Neural progenitor cell (in vitro differentiated cells): ENCODE measurements around the gene GRIK2. TPM values are rescaled to one million over a fixed set of nuclear protein-coding genes. Genes with fewer than 3 reads are reported as not detected.

ENCODE experiments used
- DNase-seq: peaks from one replicate; pipeline ENCODE4 v3.0.0-alpha.2; 2016; ENCODE audit warnings: low spot score
- H2AFZ ChIP-seq: fragments of 200-600 bp; sonication (generic); replicated peaks from 2 replicates; pipeline ENCODE4 v1.6.1; 2016; ENCODE audit warnings: antibody characterized with exemption
- H3F3A ChIP-seq: fragments of 200-600 bp; sonication (generic); 2 replicates; pipeline ENCODE4 v1.6.1; 2016; ENCODE audit warnings: antibody characterized with exemption, low read depth
- H3K27ac ChIP-seq: fragments of 200-600 bp; sonication (generic); 2 replicates; pipeline ENCODE4 v1.5.1; 2016; ENCODE audit warnings: mild to moderate bottlenecking
- H3K27me3 ChIP-seq: fragments of 200-600 bp; sonication (generic); 2 replicates; pipeline ENCODE4 v1.6.1; 2016; ENCODE audit warnings: mild to moderate bottlenecking, moderate library complexity
- H3K36me3 ChIP-seq: fragments of 200-600 bp; sonication (generic); 2 replicates; pipeline ENCODE4 v1.5.1; 2016
- H3K4me1 ChIP-seq: fragments of 200-600 bp; sonication (generic); 2 replicates; pipeline ENCODE4 v1.6.1; 2016; ENCODE audit warnings: mixed run types
- H3K4me2 ChIP-seq: fragments of 200-600 bp; sonication (generic); 2 replicates; pipeline ENCODE4 v1.6.1; 2016
- H3K4me3 ChIP-seq: fragments of 200-600 bp; sonication (generic); 2 replicates; pipeline ENCODE4 v1.5.1; 2016
- H3K79me2 ChIP-seq: fragments of 200-600 bp; sonication (generic); 2 replicates; pipeline ENCODE4 v1.6.1; 2016; ENCODE audit warnings: low read depth
- H3K9ac ChIP-seq: fragments of 200-600 bp; sonication (generic); 2 replicates; pipeline ENCODE4 v1.6.1; 2016
- H3K9me3 ChIP-seq: fragments of 200-600 bp; sonication (generic); 2 replicates; pipeline ENCODE4 v1.5.1; 2016; ENCODE audit warnings: low read depth
- H4K20me1 ChIP-seq: fragments of 200-600 bp; sonication (generic); 2 replicates; pipeline ENCODE4 v1.6.1; 2016; ENCODE audit warnings: low read depth
- H3K27ac Mint-ChIP-seq: 3 replicates; pipeline ENCODE4 v1.8.0; 2021; ENCODE audit warnings: mixed read lengths
- H3K27me3 Mint-ChIP-seq: 2 replicates; pipeline ENCODE4 v1.8.0; 2022; ENCODE audit warnings: low read depth, mild to moderate bottlenecking, inconsistent platforms, moderate library complexity, mixed read lengths; ENCODE audit not compliant: insufficient read depth
- H3K36me3 Mint-ChIP-seq: 3 replicates; pipeline ENCODE4 v1.8.0; 2021; ENCODE audit warnings: mixed read lengths
- H3K4me1 Mint-ChIP-seq: 3 replicates; pipeline ENCODE4 v1.8.0; 2021; ENCODE audit warnings: mixed read lengths
- H3K4me3 Mint-ChIP-seq: 3 replicates; pipeline ENCODE4 v1.8.0; 2021; ENCODE audit warnings: mild to moderate bottlenecking, moderate library complexity, mixed read lengths
- H3K9me3 Mint-ChIP-seq: 3 replicates; pipeline ENCODE4 v1.8.0; 2020; ENCODE audit warnings: mixed read lengths
- EZH2 ChIP-seq: fragments of 200-600 bp; sonication (generic); IDR thresholded peaks from 2 replicates; pipeline ENCODE4 v1.6.1; 2017; ENCODE audit warnings: antibody characterized with exemption, mild to moderate bottlenecking, moderate library complexity
- EZH2phosphoT487 ChIP-seq: fragments of 200-600 bp; sonication (generic); IDR thresholded peaks from 2 replicates; pipeline ENCODE4 v1.6.1; 2017; ENCODE audit warnings: antibody characterized with exemption
- total RNA-seq: library from RNA; depleted of rRNA; stranded (reverse); fragments of >200 nt; gene quantifications from 2 replicates; pipeline ENCODE4 v1.2.3, GENCODE V29; 2015; ENCODE audit warnings: low replicate concordance
- TF ChIP-seq, protein P1 (sequence below): fragments of 200-600 bp; sonication (generic); IDR thresholded peaks from 2 replicates; pipeline ENCODE4 v1.5.1; 2017; ENCODE audit warnings: antibody characterized with exemption, mild to moderate bottlenecking

The GRIK2 gene
- total RNA-seq, 1 donor from 2014 or later = 0.88 TPM

DNA sequence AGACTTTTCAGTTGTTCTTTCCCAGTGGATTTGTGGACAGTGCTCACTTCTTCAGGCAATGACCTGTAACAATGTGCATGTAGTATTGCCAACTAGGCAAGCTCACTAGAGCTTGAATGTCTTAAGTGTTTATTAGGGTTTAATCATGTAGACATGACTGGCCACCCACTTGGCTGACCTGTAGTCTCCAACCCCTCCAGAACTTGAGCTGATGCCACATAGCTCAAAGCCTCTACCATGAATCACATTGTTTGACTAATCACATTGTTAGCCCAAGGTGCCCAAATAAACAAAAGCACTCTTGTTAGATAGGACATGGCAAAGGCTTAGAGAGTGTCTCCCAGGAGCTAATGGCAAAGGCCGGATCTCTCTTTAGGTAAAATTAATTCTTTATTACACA is 272.7 kb downstream of the GRIK2 start:
- Histone ChIP-seq H3K27ac (no peak overlapping the region), H2AFZ (no peak overlapping the region), H3K36me3 (no peaks in the 10 kb centered on the region), H4K20me1 (no peaks in the 10 kb centered on the region), H3K9ac (no peak overlapping the region), H3K9me3 (no peaks in the 10 kb centered on the region), H3K79me2 (no peaks in the 10 kb centered on the region), H3K4me3 (no peak overlapping the region), H3K4me1 (peaks cover 3% of the 10 kb centered on the region), H3K4me2 (no peak overlapping the region), H3F3A (no peaks in the 10 kb centered on the region), H3K27me3 (no peaks in the 10 kb centered on the region)
- peak; percentile 7 for DNase-seq
- no peak overlapping the region for H3K27ac Mint-ChIP-seq
- H3K9me3 Mint-ChIP-seq = peaks cover 6% of the 10 kb centered on the region
- no peak overlapping the region for H3K4me3 Mint-ChIP-seq
- no peaks in the 10 kb centered on the region for H3K4me1 Mint-ChIP-seq
- H3K36me3 Mint-ChIP-seq = no peaks in the 10 kb centered on the region
- peaks cover 5% of the 10 kb centered on the region for H3K27me3 Mint-ChIP-seq
- TF ChIP-seq EZH2 = no peak
- no peak for TF ChIP-seq EZH2phosphoT487
- TF ChIP-seq, protein P1, sequence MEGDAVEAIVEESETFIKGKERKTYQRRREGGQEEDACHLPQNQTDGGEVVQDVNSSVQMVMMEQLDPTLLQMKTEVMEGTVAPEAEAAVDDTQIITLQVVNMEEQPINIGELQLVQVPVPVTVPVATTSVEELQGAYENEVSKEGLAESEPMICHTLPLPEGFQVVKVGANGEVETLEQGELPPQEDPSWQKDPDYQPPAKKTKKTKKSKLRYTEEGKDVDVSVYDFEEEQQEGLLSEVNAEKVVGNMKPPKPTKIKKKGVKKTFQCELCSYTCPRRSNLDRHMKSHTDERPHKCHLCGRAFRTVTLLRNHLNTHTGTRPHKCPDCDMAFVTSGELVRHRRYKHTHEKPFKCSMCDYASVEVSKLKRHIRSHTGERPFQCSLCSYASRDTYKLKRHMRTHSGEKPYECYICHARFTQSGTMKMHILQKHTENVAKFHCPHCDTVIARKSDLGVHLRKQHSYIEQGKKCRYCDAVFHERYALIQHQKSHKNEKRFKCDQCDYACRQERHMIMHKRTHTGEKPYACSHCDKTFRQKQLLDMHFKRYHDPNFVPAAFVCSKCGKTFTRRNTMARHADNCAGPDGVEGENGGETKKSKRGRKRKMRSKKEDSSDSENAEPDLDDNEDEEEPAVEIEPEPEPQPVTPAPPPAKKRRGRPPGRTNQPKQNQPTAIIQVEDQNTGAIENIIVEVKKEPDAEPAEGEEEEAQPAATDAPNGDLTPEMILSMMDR = no peak

DNA sequence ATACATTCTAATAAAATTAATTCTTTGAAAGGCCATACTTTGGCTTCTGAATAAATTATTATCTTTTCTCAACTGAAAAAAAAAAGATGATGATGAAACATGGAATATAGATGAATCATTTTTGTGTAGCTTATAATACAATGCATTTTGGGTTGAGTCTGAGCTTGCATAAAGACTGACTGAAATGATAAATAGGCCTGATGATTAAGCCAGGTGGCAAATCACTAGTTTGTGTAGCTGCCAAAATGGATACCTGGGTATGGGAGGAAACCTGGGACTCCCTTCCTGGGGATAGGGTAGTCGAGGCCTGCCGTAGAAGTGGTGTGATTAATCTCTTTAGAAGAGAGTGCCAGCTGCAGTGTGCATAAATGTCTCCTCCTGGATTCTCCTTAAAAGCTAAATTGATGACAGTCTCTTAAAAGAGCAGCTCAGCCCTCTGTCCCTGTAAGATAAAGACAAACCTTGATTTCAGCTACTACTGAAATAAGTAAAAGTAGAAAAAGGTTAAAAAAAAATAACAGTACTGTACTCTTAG is 275.1 kb downstream of the GRIK2 start:
- Histone ChIP-seq H3K9me3 (no peaks in the 10 kb centered on the region), H3K4me3 (no peak overlapping the region), H3K36me3 (no peaks in the 10 kb centered on the region), H3K27ac (no peak overlapping the region), H3K4me2 (no peak overlapping the region), H3K4me1 (peaks cover 3% of the 10 kb centered on the region), H2AFZ (no peak overlapping the region), H3K9ac (no peak overlapping the region), H3F3A (no peaks in the 10 kb centered on the region), H4K20me1 (no peaks in the 10 kb centered on the region), H3K79me2 (no peaks in the 10 kb centered on the region), H3K27me3 (no peaks in the 10 kb centered on the region)
- Mint-ChIP-seq H3K9me3 (peaks cover 3% of the 10 kb centered on the region), H3K27me3 (peaks cover 3% of the 10 kb centered on the region), H3K27ac (no peak overlapping the region), H3K4me1 (no peaks in the 10 kb centered on the region), H3K36me3 (no peaks in the 10 kb centered on the region), H3K4me3 (no peak overlapping the region)
- TF ChIP-seq EZH2 = no peak
- TF ChIP-seq, protein P1 = no peak
- TF ChIP-seq EZH2phosphoT487 = no peak
- DNase-seq = no peak

DNA sequence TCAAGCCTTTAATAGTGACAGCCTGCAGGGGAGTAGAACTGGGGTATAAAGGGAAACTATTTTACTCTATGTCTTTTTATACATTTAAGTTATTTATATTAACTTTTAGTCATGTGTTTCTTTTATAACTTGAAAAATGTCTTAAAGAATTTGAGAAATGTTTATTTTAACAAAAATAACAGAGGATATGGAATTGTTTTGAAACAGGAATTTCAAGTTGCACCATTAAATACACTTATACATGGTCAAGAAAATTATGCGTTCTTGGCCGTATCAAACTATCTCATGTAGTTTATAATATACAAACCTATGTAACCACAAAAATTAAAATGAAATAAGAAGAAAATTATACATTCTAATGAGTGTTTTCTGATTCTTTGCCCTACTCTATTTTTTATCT is 282.7 kb downstream of the GRIK2 start:
- no peak overlapping the region for H3K4me3 Mint-ChIP-seq
- H3K4me2 ChIP-seq = no peak overlapping the region
- H3K36me3 Mint-ChIP-seq = peaks cover 1% of the 10 kb centered on the region
- H3K27ac ChIP-seq = no peak overlapping the region
- H3K27ac Mint-ChIP-seq = no peak overlapping the region
- no peaks in the 10 kb centered on the region for H3K9me3 ChIP-seq
- H3K27me3 Mint-ChIP-seq = no peaks in the 10 kb centered on the region
- H3K4me1 ChIP-seq = no peaks in the 10 kb centered on the region
- no peaks in the 10 kb centered on the region for H3K79me2 ChIP-seq
- H3K27me3 ChIP-seq = no peaks in the 10 kb centered on the region
- no peak overlapping the region for H3K9ac ChIP-seq
- H3K4me1 Mint-ChIP-seq = no peaks in the 10 kb centered on the region
- DNase-seq = no peak
- no peaks in the 10 kb centered on the region for H4K20me1 ChIP-seq
- no peak overlapping the region for H3K4me3 ChIP-seq
- H3F3A ChIP-seq = no peaks in the 10 kb centered on the region
- TF ChIP-seq EZH2phosphoT487 (no peak), EZH2 (no peak)
- TF ChIP-seq, protein P1 = no peak
- no peaks in the 10 kb centered on the region for H3K36me3 ChIP-seq
- H3K9me3 Mint-ChIP-seq = no peaks in the 10 kb centered on the region
- H2AFZ ChIP-seq = no peak overlapping the region
